ENCODE data around the gene C2CD5.

GRCh38 chr12:22518060-22518719 lies 26.2 kb downstream of the C2CD5 start:
- TF ChIP-seq NFIC (IDR thresholded peaks at IDR 0.05) (peak; percentile 90), TAF1 (IDR thresholded peaks at IDR 0.05; ENCODE audit: low read depth) (no peak), EP300 (IDR thresholded peaks at IDR 0.05; ENCODE audit: borderline replicate concordance) (no peak), MAX (IDR thresholded peaks at IDR 0.05) (peak; percentile 51; the same call in 1 of the 2 replicates), RAD21 (IDR thresholded peaks at IDR 0.05; ENCODE audit: low read depth) (no peak), YY1 (IDR thresholded peaks at IDR 0.05; ENCODE audit: low read depth) (no peak), CREB1 (IDR thresholded peaks at IDR 0.05; ENCODE audit: low read depth) (no peak), CEBPB (IDR thresholded peaks at IDR 0.05) (no peak; the same call in 1 of the 2 replicates), EGR1 (IDR thresholded peaks at IDR 0.05) (no peak), TEAD4 (IDR thresholded peaks at IDR 0.05) (no peak)
- TF ChIP-seq, protein P1, sequence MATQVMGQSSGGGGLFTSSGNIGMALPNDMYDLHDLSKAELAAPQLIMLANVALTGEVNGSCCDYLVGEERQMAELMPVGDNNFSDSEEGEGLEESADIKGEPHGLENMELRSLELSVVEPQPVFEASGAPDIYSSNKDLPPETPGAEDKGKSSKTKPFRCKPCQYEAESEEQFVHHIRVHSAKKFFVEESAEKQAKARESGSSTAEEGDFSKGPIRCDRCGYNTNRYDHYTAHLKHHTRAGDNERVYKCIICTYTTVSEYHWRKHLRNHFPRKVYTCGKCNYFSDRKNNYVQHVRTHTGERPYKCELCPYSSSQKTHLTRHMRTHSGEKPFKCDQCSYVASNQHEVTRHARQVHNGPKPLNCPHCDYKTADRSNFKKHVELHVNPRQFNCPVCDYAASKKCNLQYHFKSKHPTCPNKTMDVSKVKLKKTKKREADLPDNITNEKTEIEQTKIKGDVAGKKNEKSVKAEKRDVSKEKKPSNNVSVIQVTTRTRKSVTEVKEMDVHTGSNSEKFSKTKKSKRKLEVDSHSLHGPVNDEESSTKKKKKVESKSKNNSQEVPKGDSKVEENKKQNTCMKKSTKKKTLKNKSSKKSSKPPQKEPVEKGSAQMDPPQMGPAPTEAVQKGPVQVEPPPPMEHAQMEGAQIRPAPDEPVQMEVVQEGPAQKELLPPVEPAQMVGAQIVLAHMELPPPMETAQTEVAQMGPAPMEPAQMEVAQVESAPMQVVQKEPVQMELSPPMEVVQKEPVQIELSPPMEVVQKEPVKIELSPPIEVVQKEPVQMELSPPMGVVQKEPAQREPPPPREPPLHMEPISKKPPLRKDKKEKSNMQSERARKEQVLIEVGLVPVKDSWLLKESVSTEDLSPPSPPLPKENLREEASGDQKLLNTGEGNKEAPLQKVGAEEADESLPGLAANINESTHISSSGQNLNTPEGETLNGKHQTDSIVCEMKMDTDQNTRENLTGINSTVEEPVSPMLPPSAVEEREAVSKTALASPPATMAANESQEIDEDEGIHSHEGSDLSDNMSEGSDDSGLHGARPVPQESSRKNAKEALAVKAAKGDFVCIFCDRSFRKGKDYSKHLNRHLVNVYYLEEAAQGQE (IDR thresholded peaks at IDR 0.05; ENCODE audit: low read depth), result no peak
- TF ChIP-seq, protein P2, sequence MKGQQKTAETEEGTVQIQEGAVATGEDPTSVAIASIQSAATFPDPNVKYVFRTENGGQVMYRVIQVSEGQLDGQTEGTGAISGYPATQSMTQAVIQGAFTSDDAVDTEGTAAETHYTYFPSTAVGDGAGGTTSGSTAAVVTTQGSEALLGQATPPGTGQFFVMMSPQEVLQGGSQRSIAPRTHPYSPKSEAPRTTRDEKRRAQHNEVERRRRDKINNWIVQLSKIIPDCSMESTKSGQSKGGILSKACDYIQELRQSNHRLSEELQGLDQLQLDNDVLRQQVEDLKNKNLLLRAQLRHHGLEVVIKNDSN (IDR thresholded peaks at IDR 0.05), result no peak

Data from Ishikawa (cell line).